Stimulated activated CD4-positive, alpha-beta T cell treated with anti-CD3 and anti-CD28 coated beads, Interleukin-2, amount 100 ng/mL, for 24 hours (primary cell): Measurements from ENCODE around the gene DIPK1C.
A peak's percentile ranks its signal among the peaks of the same experiment; 100 is the strongest.
"Not testable (repeated sequence)": the region's sequence is repeated elsewhere in the genome, so short reads cannot be mapped to it uniquely, and the experiment has no call there.

Experiments used
- DNase-seq, 2 donors: peaks; one replicate each; pipeline ENCODE4 v3.0.0-alpha.2; 2020

The DIPK1C gene

DNA sequence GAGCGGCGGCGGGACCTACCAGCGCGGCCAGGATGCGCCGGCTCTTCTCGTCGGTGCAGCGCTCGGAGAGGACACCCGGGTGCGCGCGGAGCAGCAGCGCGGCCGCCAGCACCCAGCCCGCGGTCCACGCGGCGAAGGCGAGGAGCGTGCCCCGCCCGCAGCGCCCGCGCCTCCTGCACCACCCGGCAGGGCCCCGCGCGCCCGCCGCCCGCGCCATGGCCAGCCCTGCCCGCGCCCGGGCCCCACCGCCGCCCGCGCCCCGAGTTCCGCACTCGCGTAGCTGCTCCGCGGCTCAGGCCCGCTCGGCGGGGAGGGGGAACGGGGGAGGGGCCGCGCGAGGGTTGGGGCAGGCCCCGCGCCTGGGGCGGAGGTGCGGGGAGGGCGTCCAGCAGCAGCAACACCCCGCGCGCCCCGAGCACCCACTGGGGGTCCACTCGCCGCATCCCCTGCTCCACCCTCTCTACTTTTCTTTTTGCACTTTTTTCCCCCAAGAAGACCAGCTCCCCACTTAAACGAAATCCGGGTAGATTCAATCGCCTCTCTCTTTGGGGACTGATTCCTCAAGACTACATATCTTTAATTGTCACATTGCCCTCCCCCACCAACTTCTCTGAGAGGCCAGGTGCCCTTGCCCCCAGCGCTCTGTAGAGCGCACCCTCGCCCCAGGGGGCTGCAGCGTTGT is at the start of gene DIPK1C:
Gene DIPK1C, minus strand, starts transcription at position 266 of the 682 bp plus-strand sequence. Its CDS starts 49 bp downstream, at position 217.
- peak; percentile 9 to 24 for DNase-seq

DNA sequence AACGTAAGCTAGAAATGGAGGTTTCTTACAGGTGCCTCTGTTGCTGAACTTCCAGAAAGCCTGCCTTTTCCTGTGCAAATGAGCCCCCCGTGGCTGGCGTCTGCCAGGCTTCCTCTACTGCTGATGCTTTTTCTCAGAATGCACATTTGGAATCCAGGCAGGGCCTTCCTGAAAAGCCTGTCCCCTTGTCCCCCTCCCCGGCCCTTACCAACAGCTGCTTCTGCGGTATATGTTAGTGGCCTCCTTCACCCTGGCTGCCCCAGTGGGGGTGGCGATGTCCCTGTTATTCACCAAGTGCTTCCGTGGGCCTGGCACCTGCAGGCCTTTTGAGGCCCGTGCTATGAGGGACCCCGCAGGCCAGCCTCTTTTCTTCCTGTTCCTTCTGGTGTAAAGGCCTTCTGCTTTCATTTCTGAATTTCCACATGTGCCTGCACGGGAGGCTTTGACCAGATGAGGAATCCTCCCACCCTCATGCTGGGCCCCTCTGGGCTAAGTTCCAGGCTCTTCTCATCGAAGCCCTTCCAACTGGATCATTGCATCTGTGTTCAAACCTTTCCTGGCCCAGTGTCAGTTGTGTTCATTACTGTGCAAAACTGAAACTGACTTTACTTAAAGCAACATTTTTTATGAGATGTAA is 49.5 kb upstream of the DIPK1C start:
- DNase-seq, result no peak

DNA sequence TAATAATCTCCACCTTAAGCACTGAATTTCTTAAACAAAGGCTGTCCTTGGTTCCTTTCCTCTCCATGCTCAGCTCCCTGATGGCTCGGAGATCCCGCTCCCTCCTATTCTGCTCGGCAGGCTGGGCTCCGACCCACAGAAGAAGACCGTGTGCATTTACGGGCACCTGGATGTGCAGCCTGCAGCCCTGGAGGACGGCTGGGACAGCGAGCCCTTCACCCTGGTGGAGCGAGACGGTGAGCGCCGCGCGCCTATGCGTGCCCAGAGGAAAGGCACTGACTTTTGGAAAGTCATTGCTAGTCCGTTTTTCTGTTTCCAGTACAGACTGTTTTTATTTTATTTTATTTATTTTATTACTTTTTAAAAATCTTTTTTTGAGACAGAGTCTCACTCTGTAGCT is 48.7 kb upstream of the DIPK1C start:
- no peak for DNase-seq

DNA sequence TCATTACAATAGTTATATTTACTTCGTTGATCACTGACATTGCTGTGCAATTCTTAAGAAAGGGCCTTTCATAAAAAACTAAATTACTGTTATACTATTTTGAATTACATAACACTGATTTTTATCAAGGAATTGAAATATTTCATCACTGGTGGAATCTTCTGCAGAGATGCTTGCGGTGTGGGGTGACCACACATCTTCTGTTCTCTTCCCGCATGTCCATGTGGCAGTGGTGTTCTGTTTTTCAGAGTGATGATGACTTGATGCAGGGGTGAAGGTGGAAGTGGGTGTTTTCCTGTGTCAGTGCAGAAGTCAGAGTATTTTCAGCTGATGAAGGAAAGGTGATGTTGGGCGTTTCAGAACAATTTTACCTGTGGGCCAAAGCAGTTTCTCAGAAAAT is 46.0 kb upstream of the DIPK1C start:
- no peak for DNase-seq

DNA sequence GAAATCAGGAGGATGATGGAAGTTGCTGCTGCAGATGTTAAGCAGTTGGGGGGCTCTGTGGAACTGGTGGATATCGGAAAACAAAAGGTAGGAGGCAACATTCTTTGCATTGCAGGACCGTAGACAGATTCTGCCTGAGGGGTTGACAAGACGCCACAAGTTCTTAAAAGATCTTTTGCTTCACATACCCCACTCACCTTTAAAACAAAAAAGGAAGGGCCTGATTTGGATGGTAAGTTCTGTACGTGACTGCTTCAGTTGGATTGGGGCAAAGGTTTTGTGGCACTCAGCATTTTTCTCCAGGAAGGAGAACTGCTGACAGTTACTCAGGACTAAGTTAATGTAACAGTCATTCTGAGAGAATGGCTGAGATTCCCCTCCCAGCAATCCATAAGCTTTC is 44.3 kb upstream of the DIPK1C start:
- no peak for DNase-seq

DNA sequence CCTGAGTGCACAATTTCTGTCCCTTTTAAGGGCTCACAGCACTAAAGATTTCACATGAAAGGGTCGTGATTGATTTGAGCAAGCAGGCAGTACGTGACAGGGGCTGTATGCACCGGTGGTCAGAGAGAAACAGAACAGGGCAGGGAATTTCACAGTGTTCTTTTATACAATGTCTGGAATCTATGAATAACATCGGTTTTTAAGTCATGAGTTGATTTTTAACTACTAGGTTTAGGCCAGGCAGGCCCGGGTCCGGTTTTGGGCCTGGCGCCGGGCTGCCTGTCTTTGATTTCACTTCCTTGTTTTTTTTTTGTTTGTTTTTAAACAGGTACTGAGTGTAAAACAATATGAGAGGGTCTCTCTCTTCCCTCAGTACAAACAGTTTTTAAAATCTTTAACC is 43.7 kb upstream of the DIPK1C start:
- not testable (repeated sequence) for DNase-seq

DNA sequence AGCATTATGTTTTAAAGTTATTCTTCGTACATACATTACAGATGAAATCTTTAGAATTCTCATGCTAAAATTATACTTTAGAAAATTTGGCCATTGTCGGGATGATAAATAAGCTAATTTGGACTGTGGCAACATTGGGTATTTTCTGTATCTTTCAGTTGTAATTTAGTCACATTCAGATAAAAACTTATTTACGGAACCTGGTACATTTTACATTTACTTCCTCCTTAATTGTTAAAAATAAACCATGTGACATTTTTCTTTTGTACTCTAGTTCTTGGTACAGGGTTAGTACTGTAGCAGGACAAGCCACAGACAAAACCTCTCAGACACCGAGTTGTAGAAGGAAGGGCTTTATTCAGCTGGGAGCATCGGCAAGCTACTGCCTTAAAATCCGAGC is 43.3 kb upstream of the DIPK1C start:
- DNase-seq, result no peak

DNA sequence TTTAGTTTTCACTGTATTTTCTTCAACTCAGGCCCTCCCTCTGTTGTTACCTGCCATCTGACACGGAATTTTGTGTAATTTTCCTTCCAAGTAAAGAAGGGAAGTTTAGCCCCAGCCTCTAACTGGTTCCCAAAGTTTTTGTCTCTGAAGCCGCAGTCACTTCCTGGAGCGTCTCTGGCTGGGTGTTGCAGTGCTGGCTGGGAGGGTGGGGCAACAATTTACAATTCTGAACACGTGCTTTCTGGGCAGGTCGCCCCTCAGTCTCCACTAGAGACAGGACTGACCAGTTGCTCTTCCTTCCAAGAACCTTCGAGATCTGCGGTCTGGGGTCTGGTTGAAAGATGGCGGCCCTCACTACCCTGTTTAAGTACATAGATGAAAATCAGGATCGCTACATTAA is 42.5 kb upstream of the DIPK1C start:
- DNase-seq, result peak; percentile 40 to 45

DNA sequence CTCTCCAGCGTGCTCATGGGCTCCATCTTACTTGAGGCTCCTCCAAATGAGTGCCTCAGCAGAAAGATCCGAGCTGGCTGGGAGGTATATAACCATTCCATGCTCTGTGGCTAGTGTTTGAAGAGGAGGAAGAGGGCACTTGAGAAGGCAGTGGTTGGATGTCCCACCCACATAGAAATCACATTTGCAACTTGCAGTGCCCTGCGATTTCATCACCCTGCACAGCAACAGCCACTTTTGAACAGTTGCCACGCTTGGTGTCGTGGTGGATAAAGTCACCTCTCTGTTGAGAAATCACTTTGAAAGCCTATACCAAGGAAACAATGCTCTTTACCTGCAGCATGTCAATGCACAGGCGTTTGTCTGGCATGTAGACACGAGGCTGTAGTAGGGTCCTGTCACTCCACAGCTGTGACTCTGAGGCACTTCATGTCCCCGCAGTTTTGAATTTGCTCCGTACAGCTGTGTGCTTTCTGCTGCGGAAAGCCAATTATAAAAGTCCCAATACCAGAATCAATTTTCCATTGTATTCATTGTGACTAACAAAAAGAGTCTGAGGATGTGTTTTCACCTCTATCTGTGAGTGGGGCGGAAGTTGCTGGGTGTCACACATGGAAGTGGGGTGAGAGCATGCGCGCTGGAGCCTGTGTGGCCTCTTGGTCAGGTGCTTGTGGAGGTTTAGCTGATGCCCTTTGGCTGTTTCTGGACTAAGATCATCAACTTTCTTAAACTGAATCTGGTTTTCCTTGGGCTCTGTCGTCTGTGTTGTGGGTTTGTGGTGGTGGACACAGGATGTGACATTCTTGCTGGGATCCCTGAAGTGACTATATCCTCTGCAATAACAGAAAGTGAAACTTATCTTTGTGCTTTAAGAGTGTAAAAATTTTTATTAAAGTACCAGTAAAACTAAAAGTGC is 41.9 kb upstream of the DIPK1C start:
- peak; percentile 81 to 83 for DNase-seq

DNA sequence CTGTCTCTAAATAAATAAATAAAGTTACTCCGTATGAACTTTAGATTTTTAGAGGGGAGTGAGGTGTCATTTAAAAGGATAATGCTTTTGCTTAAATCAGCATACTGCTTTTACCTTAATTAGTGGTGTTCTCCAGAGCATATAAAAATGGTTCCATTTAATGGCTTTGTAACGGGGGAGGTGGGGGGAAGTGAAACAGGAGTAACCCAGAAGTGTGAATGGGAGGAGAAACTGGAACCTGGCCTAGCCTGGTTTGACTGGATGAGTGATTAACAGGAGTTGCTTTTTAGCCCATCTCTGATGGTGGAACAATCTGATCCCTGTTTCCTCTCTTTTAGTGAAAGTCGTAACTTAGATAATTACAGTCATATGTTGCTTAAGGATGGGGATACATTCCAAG is 40.7 kb upstream of the DIPK1C start:
- no peak for DNase-seq

DNA sequence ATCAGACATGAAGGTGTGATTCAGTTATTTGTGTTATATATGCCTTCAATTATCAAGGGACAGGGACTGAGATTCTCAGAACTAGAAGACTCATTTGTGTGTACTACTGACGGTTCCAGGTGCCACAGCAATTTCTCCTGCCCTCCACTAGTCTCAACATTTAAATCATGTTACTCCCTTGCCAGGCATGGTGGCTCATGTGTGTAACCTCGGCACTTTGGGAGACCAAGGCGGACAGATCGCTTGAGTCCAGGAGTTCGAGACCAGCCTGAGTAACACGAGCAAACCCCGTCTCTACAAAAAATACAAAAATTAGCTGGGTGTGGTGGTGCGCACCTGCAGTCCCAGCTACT is 40.2 kb upstream of the DIPK1C start:
- no peak for DNase-seq

DNA sequence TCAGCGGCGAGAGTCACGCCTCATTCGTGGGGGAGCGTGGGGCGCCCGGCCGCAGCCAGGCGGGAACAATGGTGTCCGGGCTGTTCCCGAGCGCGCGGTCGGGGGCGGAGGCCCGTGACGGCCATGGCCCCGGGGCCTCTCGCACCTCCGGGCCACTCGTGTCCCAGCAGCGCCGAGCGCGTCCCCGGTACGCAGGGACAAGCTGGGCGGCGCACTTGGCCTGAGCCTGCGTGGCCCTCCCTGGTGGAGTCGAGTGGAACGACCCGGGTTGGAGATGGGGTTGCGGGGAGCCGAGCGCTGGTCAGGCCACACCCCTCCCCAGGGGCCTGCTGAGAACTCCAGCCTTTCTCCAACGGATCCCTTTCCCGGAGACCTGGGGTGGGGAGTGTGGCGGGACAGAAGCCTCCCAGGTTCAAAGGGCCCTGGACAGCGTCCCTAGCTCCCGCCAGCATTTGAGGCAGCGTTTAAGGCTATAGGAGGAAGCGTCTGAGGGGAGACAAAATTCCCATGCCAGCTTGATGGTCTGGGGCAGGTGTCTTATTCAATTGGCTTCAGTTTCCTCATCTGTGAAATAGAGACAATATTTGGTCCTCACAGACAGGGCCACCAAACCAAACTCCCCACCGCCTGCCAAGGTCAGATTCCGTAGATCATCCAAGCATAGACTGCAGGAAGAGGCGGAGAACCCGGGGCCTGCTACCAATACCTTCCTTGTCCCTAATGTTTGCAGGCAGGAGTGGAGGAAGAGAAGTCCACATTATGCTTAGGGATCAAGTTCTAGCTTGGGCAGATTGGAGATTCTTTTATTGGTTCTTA is 39.6 kb upstream of the DIPK1C start:
- DNase-seq, result peak; percentile 54 to 58

DNA sequence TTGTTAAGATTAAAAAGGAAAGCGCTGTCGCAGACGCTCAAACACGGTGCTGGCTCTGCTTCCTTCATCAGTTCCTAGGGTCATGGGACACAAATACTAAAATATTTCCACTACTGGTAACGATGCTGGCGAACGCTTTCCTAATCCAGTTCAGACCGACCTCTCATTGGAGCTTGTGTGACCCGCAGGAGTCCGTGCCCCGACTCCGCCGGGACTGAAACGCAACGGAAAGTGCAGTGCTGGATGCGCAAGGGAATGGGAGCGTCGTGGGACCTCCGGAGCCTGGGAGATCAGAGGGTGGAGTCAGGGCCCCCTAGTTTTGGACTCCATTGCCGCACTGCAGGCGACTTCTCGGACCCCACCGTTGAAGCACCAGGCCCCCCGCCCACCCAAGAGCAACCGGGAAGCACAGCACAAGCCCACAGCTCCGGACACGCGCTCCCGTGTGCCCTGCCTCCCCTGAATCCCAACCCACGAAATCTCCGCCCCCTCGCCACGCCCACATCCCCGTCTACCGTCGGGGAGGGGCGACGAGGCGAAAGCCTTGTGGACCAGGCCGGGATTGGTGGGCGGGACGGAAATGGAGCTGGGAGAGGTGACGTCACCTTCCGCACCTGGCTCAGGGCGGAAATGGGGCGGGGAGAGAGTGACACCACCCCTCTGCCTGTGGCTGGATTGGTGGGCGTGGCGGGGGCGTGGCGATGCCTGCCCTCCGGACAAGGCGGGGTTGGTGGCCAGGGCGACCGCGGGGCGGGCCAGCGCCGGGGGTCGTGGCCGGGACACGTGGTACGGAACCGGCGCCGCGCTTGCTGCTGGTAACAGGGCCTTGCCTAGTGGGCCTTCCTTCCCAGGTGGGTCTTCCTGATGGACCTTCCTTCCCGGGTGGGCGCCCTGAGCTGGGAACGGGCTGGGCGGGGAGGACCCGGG is 38.7 kb upstream of the DIPK1C start, which contains the start of gene CNDP2:
Gene CNDP2, plus strand, starts transcription at position 783 of the 927 bp plus-strand sequence. CDS start 3,611 bp downstream, outside the sequence.
- peak; percentile 100 for DNase-seq

DNA sequence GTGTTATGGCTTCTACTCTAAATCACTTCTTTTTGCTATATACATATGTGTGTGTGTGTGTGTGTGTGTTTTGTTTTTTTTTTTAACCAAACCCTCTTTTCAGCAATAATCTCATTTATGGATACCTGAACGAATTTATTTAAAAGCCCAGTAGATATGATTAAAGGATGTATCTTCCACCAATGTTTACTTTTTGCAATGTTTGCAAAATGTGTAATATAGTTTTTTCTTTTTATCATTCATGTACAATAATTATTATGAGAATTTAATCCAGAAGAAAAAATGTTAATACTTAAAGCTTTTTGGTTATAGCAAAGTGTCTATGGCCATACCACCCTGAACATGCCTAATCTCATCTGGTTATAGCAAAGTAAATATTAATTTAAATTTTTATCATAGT is 37.4 kb upstream of the DIPK1C start:
- no peak for DNase-seq

DNA sequence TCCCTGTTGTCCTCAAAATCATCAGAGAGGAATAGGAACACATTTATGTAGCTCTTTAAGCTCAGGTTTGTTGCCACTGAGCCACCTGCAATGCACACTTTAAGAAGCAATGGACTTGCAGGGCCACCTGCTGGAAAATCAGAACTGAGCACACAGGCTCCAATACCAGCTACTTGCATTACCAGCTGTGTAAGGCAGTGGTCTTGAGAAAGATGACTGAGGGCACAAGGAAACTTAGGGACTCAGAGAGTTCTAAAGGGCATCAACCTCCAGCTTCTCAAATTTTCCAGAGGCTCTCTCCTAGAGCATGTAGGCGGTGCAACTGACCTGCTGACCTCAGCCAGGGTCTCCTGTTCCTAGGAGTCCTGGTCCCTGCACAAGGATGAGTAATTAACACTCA is 36.6 kb upstream of the DIPK1C start:
- peak; percentile 31 to 42 for DNase-seq

DNA sequence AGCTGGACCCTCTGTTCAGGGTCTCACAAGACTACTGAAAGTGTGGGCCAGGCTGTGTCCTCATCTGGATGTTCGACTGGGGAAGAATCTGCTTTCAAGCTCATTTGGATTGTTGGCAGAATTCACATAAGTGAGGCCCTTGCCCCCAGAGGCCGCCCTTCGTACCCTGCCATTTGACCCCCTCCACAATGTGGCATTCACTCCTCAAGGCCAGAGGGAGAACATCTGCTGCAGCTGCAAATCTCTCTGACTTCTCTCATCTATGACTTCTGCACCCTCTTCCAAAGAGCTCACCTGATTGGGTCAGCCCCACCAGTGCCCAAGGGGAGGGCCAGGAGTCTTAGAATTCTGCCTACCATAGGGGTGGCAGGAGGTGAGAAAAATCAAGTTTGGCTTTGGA is 35.2 kb upstream of the DIPK1C start:
- no peak for DNase-seq

DNA sequence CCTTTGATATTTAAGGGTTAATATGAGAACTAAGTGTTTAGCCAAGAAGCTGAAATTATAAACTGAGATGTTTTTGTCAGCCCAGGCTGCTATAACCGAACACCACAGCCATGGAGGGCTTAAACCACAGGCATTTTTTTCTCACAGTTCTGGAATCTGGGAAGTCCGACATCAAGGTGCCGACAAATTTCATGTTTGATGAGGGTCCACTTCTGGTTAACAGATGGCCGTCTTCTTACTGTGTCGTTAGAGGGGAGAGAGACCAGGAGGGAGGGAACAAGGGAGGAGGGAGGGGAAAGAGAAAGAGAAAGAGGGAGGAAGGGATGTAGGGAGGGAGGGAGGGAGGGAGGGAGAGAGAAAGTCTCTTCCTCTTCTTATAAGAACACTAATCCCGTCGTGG is 32.6 kb upstream of the DIPK1C start:
- no peak for DNase-seq

DNA sequence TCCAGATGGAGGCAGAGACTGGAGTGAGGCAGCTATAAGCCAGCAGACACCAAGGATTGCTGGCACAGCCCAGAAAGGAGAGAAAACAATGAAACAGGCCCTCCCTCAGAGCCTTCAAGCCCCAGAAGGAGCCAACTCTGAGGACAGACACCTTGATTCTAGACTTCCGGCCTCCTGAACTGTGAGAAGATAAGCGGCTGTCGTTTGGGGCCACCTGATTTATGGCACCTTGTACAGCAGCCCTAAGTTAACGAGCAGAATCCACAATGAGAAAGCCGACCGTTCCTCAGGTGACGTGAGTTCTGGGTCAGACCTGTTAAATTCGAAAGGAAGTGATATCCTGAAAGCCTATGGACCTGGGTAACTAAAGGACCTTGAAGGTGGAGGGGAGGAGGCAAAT is 31.8 kb upstream of the DIPK1C start:
- DNase-seq, result no peak

DNA sequence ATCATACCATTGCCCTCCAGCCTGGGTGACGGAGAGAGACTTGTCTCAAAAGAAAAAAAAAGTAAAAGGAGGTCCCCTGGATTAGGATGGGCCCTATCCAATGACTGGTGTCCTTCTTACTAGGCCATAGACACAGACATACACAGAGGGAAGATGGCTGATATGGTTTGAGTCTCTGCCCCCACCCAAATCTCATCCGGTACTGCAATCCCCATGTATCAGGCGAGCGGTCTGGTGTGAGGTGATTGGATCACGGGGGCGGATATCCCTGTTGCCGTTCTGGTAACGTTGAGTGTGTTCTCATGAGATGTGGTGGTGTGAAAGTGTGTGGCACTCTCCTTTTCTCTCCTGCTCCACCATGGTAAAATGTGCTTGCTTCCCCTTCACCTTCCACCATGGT is 31.2 kb upstream of the DIPK1C start:
- DNase-seq, result no peak

DNA sequence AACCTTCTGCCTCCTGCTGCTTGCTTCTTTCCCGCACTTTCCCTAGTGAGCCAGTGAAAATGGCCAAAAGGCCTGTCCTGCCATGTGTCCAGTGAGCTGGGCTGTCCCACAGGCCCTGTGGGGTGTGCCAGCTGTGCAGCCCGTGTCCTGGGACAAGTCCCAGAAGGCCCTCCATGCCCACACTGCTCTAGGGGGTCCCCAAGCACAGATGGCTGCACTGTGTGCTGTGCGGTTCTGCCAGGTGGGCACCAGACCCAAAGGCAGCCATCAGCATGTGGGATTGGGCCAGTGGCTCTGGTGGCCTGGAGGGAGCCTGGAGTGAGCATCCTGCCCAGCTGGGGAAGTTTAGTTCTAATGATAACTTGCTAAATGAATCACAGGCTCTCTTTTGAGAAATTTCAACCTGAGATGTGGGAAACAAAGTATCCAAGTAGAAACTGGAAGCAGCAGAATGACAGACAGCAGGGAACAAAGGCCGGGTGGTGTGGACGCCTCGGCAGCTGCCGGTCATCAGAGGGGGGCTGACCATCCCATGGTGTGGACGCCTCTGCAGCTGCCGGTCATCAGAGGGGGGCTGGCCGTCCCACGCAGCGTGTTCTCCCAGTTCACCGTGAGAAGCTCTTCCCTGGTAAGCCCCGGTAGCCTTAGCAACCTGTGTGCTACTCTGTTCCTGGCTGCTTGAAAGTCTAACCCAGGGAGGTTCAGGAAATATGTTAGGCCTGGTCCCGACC is 29.2 kb upstream of the DIPK1C start:
- no peak for DNase-seq

DNA sequence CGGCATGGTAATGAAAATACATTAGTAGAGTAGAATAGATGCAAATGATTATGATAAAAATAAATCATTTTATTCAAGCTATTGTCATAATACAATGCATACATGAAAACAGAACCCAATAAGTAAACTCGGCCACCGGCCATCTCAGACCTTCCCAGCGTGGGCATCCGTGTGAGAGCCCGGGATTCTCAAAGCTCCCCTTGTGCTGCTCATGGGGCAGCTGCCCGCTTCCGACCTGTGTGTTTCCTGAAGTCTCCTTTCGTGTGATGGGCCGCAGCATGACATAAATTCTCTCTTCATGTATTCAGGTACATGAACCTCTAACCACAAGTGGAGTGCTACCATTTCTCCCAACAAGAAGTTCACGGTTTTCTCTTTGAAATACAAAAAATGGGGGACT is 25.6 kb upstream of the DIPK1C start:
- DNase-seq, result no peak
